KBM-7 (cell line): ENCODE measurements around the gene KRT13.

Experiments used
- DNase-seq: peaks from one replicate; pipeline ENCODE4 v3.0.0-alpha.2; 2015
- in situ Hi-C: fragments of 300-500 bp; cut with MboI; formaldehyde crosslinking; loops from 2 replicates; pipeline ENCODE4 v1.14.3; 2020; ENCODE audit warnings: low sequenced_read_pairs, low pct_unique_long_range_greater_than_20kb, mixed read lengths

The KRT13 gene

GRCh38 chr17:41505809-41506767, 676 bp upstream of the KRT13 start:
- in situ Hi-C loops = loop anchor here (25.0 kb wide), 1 partner anchor 594 kb away; no protein-coding TSS in a partner anchor

GRCh38 chr17:41504246-41504977, 1.0 kb downstream of the KRT13 start:
- in situ Hi-C loops = loop anchor here (25.0 kb wide), 1 partner anchor 592 kb away; no protein-coding TSS in a partner anchor
- no peak for DNase-seq

More at GRCh38 chr17:41505809-41506767, 676 bp upstream of the KRT13 start:
- peak; percentile 24 for DNase-seq

- in situ Hi-C loops = loop anchor here (25.0 kb wide), 1 partner anchor 591 kb away; no protein-coding TSS in a partner anchor
Measured at GRCh38 chr17:41503202-41503601, 2.2 kb downstream of the KRT13 start.

GRCh38 chr17:41500131-41500911, 5.1 kb downstream of the KRT13 start:
- no peak for DNase-seq

More at GRCh38 chr17:41503202-41503601, 2.2 kb downstream of the KRT13 start:
- DNase-seq = no peak

GRCh38 chr17:41499714-41500113, 5.7 kb downstream of the KRT13 start:
- in situ Hi-C loops = loop anchor here (25.0 kb wide), 1 partner anchor 587 kb away; no protein-coding TSS in a partner anchor
- no peak for DNase-seq

More at GRCh38 chr17:41500131-41500911, 5.1 kb downstream of the KRT13 start:
- in situ Hi-C loops = loop anchor here (25.0 kb wide), 1 partner anchor 588 kb away; no protein-coding TSS in a partner anchor

- in situ Hi-C loops = no loop called here
- peak; percentile 22 for DNase-seq
Measured at GRCh38 chr17:41498276-41498675, 7.1 kb downstream of the KRT13 start.

GRCh38 chr17:41496803-41497484, 8.5 kb downstream of the KRT13 start:
- DNase-seq = peak; percentile 88
- in situ Hi-C loops = no loop called here

- in situ Hi-C loops = no loop called here
- DNase-seq = no peak
Measured at GRCh38 chr17:41494524-41494923, 10.9 kb downstream of the KRT13 start.

GRCh38 chr17:41492771-41493170, 12.6 kb downstream of the KRT13 start:
- in situ Hi-C loops = no loop called here
- no peak for DNase-seq

- in situ Hi-C loops = no loop called here
- DNase-seq = no peak
Measured at GRCh38 chr17:41492351-41492750, 13.1 kb downstream of the KRT13 start.

GRCh38 chr17:41491476-41491875, 13.9 kb downstream of the KRT13 start:
- in situ Hi-C loops = no loop called here
- DNase-seq = no peak

- DNase-seq = no peak
- in situ Hi-C loops = no loop called here
Measured at GRCh38 chr17:41490000-41490990, 15.1 kb downstream of the KRT13 start.

- in situ Hi-C loops = no loop called here
- DNase-seq = no peak
Measured at GRCh38 chr17:41489531-41489930, 15.9 kb downstream of the KRT13 start, which contains the start of gene KRT36. TSS of gene KRT36 (minus strand) at chr17:41489910. CDS start at chr17:41489864, 46 bp downstream.

- DNase-seq = peak; percentile 28
- in situ Hi-C loops = no loop called here
Measured at GRCh38 chr17:41486809-41487530, 18.4 kb downstream of the KRT13 start.

GRCh38 chr17:41486316-41486715, 19.1 kb downstream of the KRT13 start:
- in situ Hi-C loops = no loop called here
- no peak for DNase-seq
